Ammon's horn (tissue), 1 donor: ENCODE measurements around the gene GREB1L.
"Not testable (repeated sequence)": the region's sequence is repeated elsewhere in the genome, so short reads cannot be mapped to it uniquely, and the experiment has no call there.

Experiments
- DNase-seq: peaks from one replicate; pipeline ENCODE4 v3.0.0-alpha.2; 2016; ENCODE audit warnings: low spot score

Gene GREB1L

DNA sequence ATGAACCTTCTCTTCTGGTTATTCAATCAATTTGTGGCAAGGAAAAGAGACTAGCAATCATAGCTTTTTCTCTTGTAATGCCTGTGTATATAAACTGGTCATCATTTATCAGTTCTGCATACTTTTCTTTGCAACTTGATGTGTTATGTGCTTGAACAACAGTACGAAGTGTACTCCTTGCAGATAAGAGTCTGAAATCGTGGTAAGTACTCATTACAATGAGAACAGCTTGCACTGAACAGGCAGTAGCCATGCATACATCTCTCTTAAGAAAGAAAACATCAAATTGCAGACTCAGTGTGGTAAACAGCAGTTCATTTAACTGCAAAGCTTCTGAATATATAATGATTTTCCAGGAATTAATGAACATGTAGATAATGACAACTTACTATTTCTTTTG lies 64.3 kb downstream of the GREB1L start:
- no peak for DNase-seq

DNA sequence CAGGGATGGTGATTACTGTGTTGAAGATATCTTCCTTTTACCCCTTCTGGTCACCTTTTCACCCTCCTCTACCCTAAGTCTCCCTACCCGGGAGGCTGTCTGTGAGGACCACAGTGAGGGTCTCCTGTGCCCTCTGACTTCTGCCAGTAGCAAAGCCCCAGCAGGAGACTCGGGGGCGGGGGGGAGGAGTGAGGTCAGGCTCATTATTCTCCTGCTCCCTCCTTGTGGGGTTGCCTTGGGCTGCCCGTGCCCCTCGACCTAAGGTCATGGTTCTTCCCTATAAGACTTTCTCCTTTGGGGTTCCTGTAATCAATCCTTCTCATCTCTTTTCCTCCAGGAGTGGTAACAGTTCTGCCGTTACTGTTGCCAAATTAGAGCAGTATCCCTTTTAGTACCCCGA lies 65.5 kb downstream of the GREB1L start:
- no peak for DNase-seq

DNA sequence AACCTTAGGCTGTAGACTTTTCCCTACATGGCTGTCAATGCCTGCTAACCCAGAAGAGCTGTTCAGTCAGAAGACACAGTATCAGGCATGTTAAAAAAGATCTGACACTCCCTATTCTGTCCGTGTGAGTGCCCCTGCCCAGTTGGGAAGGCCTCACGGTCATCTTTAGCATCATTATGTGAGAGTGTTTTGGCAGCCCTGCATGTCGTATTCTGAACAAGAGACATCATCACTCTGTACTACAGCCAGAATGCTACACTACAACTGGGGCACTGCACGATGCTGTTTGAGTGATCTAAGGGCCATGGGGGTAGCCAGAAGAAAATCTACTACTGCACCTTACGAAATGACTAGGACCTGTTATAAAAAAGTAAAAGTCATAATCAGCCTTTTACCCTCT lies 67.2 kb downstream of the GREB1L start:
- no peak for DNase-seq

DNA sequence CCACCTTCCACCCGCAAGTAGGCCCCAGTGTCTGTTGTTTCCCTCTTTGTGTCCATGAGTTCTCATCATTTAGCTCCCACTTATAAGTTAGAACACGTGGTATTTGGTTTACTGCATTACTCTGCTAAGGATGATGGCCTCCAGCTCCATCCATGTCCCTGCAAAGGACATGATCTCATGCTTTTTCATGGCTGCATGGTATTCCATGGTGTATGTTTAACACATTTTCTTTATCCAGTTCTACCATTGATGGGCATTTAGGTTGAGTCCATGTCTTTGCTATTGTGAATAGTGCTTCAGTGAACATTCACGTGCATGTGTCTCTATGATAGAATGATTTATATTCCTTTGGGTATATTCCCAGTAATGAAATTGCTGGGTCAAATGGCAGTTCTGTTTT lies 69.9 kb downstream of the GREB1L start:
- DNase-seq: not testable (repeated sequence)

DNA sequence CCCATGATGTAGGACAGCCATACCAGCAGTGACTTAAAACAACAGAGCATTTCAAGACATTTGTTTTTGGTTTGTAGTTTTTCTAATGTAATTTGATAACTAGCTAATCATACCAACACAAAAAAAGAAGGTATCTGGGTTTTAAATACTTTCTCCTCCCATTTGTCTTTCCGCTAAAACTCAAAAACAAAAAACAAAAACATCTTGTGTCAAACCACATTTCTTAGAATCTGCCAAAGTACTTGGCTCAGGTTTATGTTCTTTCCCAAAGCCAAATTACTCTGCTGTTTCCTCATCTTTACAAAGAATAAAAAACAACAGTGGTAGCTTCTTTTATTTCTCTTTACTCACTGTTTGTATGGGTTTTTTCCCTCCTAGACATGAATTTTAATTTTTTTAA lies 71.5 kb downstream of the GREB1L start:
- DNase-seq: no peak

- DNase-seq: no peak
These were observed 72.7 kb downstream of the GREB1L start for GRCh38 chr18:21314724-21315123.

DNA sequence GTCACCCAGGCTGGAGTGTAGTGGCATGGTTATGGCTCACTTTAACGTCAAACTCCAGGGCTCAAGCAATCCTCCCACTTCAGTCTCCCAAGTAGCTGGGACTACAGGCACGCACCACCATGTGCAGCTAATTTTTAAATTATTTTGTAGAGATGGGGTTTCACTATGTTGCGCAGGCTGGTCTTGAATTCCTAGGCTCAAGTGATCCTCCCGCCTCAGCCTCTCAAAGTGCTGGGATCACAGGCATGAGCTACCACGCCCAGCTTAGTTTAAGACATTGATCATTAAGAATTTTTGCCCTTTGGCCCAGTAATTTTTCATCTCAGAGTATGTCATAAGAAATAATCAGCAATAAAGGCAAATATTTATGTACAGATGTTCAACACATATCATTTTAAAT lies 73.1 kb downstream of the GREB1L start:
- not testable (repeated sequence) for DNase-seq

- no peak for DNase-seq
These were observed 73.7 kb downstream of the GREB1L start for GRCh38 chr18:21315741-21316197.

GRCh38 chr18:21316296-21316695 lies 74.3 kb downstream of the GREB1L start:
- no peak for DNase-seq

GRCh38 chr18:21321711-21322110 lies 79.7 kb downstream of the GREB1L start:
- DNase-seq: no peak

DNA sequence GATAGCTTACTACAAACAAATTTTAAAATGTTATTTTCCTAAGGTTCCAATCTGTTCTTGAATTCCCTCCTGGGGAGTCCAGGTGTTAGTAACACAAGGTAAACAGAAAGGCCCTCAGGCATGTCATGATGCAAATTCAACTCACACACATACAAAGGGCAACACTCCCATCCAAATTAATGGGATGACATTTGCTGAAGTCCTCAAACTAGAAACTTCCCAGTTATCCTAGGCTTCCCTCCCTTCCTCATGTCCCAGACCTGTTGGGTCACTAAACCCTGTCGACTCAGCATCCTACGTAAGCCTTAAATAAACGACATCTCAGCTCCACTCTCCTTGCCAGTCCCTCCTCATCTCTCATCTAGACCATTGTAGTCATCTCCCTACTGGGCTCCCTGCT lies 85.1 kb downstream of the GREB1L start:
- DNase-seq: no peak

GRCh38 chr18:21330122-21330701 lies 88.2 kb downstream of the GREB1L start:
- DNase-seq: no peak

DNA sequence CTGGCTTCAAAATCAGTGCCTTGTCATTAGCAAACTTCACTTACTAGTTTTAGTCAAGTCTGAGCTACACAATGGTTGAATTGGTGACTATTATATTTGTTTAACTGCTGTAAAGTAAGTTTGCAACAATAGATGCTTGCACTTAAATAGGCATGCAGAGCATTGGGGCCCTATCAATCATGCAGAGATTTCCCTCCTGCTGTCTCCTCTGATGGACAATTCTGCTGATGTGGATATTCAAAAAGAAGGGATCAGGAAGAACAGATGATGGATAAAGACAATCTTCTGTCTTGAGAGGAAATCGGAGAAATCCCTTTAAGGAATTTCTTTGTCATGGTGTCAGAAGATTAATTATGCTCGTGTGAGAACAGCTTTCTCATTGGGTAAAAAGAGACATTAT lies 89.0 kb downstream of the GREB1L start:
- DNase-seq: no peak

DNA sequence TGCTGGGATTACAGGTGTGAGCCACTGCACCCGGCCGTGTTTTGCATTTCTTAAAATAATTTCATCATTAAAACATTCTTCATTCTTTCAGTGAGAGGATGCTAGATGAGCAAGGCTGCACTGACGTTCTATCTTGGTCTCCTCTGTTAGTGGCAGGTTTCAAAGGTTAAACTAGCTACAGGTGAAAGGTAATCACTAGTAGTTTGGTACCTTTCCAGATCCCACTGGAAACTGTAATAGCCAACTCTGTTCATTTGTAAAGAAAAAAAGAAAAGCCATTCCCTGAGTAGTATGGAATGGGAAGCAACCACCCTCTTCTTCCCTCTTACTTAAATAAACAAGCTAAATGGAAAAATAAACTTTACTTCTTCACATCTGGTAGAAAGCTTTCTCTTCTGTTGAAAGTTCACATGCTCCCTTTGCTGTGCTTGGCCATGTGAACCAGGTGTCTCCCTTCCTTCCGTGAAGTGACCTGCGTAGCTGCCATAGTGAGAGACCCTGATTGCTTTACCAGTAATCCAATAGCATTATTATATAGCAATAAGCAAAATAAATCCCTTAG lies 94.0 kb downstream of the GREB1L start:
- no peak for DNase-seq

DNA sequence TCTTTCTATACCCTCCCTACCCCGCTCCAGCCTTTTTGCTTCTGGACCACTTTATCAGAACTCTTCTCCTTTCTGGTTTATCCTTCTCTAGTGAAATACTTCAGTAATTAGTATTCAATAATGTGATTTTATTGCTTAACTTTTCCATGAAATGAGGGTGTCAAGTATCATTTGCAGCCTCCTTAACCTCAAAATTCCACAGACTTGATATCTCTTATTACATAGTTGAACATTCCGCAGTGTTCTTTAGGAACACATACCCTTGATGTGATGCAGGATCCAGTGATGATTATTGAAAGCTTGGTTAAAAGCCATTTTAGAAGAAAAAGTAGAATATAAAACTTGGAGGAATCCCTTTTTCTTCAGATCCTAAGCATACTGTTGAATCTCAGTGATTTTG lies 94.8 kb downstream of the GREB1L start:
- DNase-seq: no peak

DNA sequence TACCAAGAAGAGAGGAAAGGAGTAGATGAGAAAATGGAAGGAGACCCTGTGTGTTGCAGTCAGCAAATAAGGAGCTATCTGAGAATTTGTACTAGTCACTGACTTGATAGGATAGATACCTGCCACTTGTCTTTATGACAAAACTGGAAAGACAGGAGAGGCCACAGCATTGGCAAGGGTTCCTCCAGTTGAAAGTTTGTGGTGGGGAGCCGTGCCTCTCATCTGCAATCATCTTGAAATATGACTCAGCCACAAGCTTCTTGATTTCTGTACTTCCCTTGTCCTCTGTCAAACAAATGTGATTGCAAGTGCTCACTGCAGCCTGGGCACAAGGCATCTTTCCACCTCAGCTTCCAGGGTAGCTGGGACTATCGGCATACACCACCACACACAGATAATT lies 99.1 kb downstream of the GREB1L start:
- DNase-seq: no peak

DNA sequence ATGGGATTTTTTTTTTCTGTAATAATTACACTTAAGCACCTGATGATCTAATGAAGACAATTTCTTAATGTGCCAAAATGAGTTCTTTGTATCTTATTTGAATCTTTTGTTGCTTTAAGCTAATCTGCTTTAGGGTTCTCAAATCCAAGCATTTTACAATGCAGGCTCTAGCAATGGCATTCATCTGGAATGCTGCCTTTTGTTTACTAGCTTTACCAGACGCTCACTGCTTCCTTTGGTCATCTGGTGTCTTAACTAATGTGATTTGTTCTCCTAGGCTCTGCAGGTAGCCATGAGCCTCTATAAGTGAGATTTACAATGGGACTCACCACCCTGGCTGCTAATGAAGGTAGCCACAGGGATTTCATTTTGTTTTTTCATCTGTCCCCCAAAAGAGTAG lies 100.3 kb downstream of the GREB1L start:
- no peak for DNase-seq

GRCh38 chr18:21344860-21345259 lies 102.8 kb downstream of the GREB1L start:
- DNase-seq: no peak

DNA sequence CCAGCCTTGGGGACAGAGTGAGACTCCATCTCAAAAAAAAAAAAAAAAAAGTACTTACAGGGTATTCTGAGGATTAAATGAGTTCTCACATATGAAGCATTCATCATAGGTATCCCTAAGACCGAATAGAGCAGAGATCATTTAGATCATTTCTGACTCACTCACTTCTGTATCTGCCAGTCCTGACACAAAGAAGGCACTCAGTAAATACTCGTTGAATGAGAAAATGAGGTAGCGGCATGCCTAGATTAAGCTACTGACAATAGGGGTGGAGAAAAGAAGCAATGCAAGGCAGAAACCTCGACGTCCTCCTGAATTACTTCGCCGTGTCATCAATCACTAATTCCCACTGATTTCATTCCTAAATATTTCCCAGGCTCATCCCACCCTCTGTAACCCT lies 103.8 kb downstream of the GREB1L start:
- no peak for DNase-seq

GRCh38 chr18:21359746-21360145 lies 117.7 kb downstream of the GREB1L start:
- no peak for DNase-seq

DNA sequence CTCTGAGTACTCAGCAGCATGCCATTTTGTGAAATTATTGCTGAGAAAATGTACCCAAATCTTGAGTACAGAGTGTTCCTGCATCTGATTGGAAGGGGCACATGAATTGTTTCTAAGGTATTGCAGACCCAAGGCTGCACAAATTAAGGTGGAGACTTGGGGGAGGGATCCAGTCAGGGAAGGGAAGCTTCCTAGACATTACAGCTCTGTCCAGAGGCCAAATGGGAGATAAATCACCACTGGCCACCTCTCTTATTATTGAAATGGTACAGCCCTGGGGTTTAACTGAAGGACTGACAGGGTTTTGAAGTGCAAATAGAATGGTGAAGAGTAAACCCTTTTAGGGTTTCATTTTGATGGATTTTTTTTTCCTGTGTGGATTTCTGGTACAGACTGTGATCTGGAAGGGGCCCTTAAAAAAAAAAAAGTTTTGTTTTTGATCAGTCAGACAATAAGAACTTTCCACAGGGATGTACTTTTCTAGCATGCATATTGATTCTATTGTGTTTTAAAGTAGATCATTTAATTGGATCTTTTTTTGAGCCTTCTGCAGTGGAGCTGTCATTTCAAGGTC lies 119.4 kb downstream of the GREB1L start:
- DNase-seq: no peak

GRCh38 chr18:21362831-21363230 lies 120.8 kb downstream of the GREB1L start:
- DNase-seq: no peak

DNA sequence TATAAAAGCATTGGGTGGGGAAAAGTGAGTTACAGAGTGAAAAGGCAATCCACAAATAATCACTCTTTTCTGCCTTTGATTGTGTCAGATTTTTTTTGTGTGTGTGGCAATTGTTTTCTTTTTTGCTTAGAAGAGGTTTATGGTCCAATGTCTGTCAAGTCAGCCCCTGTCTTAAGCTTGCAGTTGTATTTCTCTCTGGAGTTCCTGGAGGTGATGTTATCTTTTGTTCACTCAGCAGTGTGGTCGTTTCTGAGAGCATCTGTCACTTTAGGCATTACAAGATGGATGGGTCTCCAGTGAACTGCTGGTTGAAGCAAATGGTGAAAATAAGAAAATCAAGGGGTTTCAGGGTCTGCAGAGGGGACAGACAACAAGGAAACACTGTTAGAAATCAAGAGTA lies 121.3 kb downstream of the GREB1L start:
- no peak for DNase-seq

DNA sequence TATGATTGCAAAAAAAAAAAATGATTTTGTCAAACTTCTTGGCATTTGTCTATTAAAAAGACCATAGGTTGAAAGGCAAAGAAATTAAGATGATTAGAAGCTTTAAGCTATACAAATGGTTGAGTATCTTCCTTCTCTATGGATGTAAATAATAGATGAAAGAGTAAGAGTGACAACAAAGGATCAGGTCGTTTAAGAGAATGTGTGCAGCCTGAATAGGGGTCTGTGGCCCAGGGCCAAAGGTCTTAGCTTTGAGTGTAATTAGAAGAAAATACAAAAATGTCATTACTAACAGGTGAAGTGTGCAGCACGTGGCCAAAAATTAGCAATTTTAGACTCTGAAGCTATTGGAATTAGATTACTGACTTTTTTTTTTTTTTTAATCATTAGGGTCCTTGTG lies 122.4 kb downstream of the GREB1L start:
- DNase-seq: no peak
